GM18498 (cell line): ENCODE data around the gene PLEKHG4B.
"Not testable (repeated sequence)": the region's sequence is repeated elsewhere in the genome, so short reads cannot be mapped to it uniquely, and the experiment has no call there.

Experiments
- ATAC-seq: cut with Tn5 transposase; IDR thresholded peaks from one replicate; pipeline ENCODE4 v1.9.1; 2021; ENCODE audit warnings: mild to moderate bottlenecking, moderate library complexity; ENCODE audit not compliant: unreplicated experiment

PLEKHG4B gene

DNA sequence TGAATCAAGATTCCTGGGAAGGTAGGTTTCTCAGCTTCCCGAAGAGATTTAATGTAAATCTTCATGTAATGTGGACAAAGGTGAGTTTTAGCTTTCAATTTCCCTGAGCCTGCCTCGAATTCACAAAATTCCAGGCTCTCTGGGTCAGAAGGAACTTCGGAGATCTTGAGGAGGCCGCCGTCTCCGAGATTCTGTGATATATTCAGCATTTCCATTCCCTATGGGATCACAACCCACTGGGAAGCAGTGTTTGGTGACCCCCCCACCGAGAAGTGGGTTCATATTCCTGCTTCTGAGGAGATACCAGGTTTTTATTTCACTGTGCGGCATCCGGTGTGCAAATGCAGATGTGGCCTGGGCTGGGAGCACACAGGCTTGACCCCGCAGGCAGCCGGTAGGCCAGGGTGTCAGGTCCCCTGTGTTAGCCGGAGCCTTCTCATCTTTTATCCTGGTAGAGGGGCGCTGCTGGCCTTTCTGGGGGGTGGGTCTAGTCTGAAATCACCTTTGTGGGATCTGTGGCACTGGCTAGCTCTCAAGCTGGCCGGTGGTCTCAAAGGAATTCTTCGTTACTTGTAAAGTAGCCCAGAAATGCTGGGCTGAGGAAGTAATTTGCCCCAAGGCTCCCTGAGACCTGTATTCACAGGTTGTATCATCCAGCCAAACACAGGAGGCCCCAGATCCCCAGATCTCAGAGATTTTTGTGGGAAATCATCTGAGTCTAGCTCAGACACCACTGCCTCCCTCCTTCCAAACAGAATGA lies 1.4 kb downstream of the PLEKHG4B start:
- ATAC-seq, result no peak

DNA sequence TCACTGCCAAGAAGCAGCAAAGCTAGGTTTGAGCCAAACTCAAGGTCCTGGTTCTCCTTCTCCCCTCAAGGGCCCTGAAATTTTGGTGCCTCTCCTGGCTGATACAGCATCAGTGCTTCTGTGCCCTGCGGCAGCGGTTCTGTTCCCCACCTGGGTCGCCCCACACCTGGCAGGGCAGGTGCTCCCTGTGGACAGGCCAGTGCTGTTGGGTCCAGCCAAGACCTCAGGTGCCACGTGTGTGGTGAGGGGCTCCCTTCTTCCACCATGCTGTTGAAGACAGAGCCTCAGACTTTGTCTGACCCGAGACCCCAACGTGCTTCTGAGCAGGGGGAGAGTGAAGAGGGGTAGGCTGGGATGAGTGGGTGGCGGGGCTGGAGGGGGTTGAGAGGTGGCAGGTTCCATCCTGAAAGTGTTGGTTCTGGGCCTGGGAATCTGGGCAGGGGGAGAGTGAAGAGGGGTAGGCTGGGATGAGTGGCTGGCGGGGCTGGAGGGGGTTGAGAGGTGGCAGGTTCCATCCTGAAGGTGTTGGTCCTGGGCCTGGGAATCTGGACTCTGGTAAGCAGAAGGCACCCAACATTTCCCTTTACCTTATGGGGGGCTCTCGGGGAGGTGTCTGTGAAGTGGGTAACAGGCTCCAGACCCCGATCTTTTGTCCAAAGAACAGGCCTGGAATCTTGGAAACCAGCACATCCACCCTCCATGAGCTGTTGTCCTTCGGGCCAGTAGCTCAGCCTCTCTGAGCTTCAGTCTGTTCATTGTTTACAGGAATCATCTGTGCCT lies 2.3 kb downstream of the PLEKHG4B start:
- ATAC-seq, result no peak

DNA sequence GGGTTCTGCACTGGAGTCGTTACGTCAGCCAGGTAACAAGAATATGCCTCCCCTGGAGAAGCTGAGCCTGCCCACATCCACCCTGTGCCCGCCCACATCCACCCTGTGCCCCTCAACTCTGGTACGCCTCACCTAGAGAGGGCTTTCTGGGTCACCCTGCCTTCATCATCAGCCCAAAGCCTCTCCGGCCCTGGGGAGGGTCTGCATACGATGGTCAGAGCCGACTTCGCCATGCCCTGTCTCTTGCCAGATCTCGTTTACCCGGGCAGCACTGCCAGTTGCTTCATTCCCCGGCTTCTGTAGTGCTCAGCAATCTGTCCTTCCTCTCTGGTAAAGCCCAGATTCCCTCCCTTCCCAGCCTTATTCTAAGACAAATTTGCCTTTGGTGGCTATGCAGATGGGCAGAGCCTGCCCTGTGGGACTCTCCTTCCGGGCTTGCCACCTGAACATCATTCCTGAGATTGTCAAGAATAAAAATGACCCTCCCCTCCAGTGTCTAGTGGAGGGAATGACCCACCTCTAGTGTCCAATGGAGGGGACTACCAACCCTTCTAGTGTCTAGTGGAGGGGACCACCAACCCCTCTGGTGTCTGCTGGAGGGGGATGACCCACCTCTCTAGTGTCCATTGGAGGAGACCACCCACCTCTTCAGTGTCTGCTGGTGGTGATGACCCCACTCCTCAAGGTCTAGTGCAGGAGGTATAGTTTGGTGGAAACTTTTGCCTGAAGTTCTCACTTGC lies 3.4 kb downstream of the PLEKHG4B start:
- ATAC-seq, result no peak

- ATAC-seq, result no peak
Observed at GRCh38 chr5:96976-97660, 5.2 kb downstream of the PLEKHG4B start.

DNA sequence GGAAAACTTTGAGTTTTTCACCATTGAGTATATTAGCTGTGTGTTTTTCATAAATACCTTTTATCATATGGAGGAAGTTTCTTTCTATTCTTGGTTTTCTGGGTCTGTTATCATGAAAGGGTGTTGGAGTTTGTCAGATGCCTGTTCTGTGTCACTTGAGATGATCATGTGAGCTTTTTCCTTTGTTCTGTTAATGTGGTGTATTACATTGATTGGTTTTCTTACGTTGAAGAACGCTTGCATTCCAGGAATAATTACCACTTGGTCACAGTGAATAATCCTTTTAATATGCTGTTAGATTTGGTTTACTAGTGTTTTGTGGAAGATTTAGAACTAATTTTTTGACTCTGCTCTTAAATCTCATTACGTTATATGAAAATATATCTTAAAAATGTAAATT lies 7.8 kb downstream of the PLEKHG4B start:
- no peak for ATAC-seq

DNA sequence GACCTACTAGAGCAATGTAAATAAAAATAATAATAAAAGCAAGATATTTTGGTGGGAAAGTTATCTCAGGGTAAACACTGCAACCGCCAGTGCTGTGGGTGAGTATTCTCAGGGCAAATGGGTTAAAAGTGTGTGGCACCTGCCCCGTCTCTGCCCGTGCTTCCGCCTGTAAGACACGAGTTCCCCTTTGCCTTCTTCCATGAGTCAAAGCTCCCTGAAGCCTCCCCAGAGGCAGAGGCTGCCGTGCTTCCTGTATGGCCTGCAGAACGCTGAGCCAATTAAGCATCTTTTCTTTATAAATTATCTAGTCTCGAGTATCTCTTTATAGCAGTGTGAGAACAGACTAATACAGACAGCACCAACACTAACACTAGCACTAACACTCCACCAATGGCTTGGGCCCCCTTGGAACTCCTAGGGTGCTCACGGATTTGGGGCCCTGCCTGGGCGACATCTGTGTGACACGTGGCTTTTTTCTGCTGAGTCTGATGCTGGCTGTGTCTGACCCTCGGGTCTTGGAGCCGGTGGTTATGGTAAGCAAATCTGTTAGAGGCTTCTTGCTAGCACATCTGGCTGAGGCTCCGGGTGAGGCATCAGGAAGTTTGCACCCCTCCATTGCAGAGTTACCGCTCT lies 10.6 kb downstream of the PLEKHG4B start:
- ATAC-seq, result no peak

DNA sequence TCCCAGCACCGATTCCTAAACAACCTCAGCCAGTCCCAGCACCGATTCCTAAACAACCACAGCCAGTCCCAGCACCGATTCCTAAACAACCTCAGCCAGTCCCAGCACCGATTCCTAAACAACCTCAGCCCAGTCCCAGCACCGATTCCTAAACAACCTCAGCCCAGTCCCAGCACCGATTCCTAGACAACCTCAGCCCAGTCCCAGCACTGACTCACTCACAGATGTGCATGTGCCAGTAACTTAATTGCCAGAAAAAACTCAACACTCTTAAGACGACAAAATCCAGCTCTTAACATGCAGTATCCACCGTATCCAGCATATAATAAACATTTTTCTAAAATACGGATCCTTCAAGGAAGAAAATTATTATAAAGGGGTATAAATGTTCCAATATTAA lies 12.1 kb downstream of the PLEKHG4B start:
- ATAC-seq, result not testable (repeated sequence)

DNA sequence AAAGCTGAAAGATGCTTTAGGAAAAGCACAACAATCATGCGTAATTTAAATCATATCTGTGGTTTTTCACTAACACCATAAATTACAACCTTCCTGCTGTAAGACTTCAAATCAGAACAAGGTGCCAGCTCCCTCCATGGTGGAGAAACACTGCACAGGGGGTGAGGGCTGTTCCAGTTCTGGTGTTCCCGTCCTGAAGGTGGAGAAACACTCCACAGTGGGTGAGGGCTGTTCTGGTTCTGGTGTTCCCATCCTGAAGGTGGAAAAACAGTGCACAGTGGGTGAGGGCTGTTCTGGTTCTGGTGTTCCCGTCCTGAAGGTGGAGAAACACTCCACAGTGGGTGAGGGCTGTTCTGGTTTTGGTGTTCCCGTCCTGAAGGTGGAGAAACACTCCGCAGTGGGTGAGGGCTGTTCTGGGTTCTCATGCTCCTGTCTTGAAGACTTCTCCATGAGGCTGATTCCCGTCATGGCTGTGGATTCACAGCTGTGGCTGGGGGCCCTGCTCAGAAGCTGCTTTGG lies 12.9 kb downstream of the PLEKHG4B start:
- ATAC-seq, result no peak

GRCh38 chr5:105504-106070 lies 13.6 kb downstream of the PLEKHG4B start:
- ATAC-seq, result no peak

DNA sequence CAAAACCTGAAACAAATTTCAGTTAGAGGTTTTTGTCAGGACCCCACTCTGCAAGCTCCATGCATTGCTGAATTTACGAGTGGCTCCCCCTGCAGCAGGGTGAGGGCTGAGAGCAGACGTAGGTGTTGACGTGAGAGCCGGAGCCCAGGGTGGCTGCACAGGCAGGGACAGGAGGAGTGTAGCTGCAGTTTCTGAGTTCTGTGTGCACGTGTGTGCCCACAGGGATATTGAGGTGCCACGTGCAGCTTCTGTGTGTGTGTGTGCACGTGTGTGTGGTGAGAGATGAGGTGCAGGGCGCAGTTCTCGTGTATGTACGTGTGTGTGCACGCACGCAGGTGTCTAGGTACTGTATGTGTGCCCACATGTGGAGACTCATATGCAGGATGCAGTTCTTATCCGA lies 14.6 kb downstream of the PLEKHG4B start:
- no peak for ATAC-seq

GRCh38 chr5:107526-107925 lies 15.6 kb downstream of the PLEKHG4B start:
- no peak for ATAC-seq

DNA sequence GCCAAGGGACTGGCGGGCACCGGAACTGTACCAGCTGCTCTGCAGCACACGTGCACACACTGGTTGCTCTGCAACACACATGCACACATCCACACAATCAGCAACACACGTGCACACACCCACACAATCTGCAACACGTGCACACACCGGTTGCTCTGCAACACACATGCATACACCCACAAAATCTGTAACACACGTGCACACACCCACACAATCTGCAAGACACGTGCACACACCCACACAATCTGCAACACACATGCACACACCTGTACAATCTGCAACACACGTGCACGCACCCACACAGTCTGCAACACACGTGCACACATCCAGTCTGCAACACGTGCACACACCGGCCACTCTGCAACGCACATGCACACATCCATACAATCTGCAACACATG lies 17.9 kb downstream of the PLEKHG4B start:
- no peak for ATAC-seq

- ATAC-seq, result no peak
Observed at GRCh38 chr5:110270-110888, 18.4 kb downstream of the PLEKHG4B start.

- no peak for ATAC-seq
Observed at GRCh38 chr5:111171-111570, 19.2 kb downstream of the PLEKHG4B start.

DNA sequence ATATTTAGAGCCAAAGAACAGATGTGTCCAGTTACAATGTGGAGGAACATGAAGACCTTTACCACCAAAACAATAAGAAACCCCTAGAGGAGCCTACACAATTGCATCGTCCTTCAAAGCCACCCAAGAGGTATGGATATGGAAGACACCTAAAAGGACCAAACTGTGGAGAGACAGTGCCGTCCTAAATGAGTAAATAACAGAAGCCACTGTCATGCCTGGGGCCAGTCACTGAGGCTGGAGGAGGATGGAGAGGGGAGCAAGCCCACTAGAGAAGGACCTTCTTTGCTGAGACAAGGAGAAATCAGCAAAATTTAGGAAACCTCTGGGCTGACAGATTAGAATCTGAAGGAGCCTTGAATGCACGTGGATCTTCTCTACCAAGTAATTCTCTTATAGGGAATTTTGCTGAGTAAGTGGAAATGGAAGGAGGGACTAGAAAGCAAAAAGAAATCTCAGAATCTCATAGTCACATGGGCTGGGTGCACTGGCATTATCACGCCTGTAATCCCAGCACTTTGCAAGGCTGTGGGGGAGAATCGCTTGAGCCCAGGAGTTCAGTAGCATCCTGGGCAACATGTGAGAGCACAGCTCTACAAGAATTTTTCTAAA lies 27.6 kb downstream of the PLEKHG4B start:
- ATAC-seq, result no peak

- no peak for ATAC-seq
Observed at GRCh38 chr5:121432-121831, 29.5 kb downstream of the PLEKHG4B start.

DNA sequence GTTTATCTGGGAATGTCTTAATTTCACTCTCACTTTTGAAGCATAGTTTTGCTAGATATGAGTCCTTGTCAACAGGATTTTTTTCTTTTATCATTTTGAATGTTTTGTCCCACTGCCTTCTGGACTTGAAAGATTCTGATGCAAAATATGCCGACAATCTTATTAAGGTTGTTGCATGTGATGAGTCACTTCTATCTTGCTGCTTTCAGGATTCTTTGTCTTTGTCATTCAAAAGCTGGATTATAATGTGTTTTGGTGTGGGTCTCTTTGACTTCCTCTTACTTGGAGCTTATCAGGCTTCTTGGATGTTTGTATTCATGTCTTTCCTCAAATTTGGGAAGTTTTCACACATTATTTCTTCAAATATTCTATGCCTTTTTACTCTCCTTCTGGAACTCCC lies 33.8 kb downstream of the PLEKHG4B start:
- ATAC-seq, result no peak

DNA sequence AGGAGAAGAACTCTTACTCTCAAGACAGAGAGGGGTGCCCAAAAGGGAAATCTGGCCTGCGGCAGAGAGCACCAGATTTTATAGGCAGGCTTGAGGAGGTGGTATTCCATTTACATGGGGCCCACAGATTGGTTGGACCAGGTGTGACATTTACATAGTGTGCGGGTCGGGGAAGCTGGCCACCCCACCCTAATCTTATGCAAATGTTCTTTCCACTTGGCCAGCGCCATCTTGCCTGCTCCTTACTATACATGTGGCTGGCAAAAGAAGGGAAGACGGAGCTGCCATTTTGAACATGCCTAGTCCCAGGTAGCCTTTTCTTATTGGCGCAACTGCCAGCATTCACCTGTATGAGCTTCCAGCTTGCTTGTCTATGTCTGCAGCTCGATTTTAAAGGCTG lies 34.8 kb downstream of the PLEKHG4B start:
- no peak for ATAC-seq

GRCh38 chr5:127886-128285 lies 35.9 kb downstream of the PLEKHG4B start:
- ATAC-seq, result no peak
